Testis (tissue), 2 donors: ENCODE results near the gene TBP.

Experiments used
- POLR2A ChIP-seq: fragments of 450-650 bp; IDR thresholded peaks from one replicate; pipeline ENCODE4 v1.6.1; 2017; ENCODE audit warnings: antibody characterized with exemption, mild to moderate bottlenecking, moderate library complexity
- TF ChIP-seq, protein P1 (sequence below), 3 experiments: fragments of 450-650 bp in 2 of 3; fragments of 200-600 bp in 1 of 3; sonication (generic) in 1 of 3; IDR thresholded peaks; one replicate each; pipeline ENCODE4 v1.5.1; 2016 to 2019; ENCODE audit warnings: antibody characterized with exemption in 3 of 3, mild to moderate bottlenecking in 2 of 3, moderate library complexity in 1 of 3

DNA sequence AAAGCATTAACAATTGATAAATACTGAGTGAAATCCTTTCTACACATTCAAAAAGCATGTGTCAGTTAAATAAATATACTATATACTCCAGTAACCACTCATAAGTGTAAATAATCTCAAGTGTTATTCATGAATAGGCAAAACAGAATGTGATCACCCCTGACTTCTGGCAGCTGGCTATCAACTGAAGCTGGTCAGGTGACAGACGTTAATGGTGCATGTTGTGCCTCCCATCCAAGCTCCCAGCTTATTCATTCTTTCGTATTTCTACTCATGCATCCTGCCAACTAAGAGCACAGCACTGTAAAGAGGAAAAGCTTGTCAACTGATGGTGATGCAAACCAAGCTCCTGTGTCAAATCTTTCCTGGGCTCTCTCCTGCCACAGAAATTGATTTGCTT lies 8.8 kb upstream of the TBP start:
- TF ChIP-seq, protein P1, sequence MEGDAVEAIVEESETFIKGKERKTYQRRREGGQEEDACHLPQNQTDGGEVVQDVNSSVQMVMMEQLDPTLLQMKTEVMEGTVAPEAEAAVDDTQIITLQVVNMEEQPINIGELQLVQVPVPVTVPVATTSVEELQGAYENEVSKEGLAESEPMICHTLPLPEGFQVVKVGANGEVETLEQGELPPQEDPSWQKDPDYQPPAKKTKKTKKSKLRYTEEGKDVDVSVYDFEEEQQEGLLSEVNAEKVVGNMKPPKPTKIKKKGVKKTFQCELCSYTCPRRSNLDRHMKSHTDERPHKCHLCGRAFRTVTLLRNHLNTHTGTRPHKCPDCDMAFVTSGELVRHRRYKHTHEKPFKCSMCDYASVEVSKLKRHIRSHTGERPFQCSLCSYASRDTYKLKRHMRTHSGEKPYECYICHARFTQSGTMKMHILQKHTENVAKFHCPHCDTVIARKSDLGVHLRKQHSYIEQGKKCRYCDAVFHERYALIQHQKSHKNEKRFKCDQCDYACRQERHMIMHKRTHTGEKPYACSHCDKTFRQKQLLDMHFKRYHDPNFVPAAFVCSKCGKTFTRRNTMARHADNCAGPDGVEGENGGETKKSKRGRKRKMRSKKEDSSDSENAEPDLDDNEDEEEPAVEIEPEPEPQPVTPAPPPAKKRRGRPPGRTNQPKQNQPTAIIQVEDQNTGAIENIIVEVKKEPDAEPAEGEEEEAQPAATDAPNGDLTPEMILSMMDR (IDR thresholded peaks at IDR 0.05) = no peak
- no peak for TF ChIP-seq POLR2A
